GM21367 (cell line): Measurements from ENCODE around the gene RBM47.
"Not testable (repeated sequence)": the region's sequence is repeated elsewhere in the genome, so short reads cannot be mapped to it uniquely, and the experiment has no call there.

Experiments
- ATAC-seq: cut with Tn5 transposase; IDR thresholded peaks from one replicate; pipeline ENCODE4 v1.9.1; 2021; ENCODE audit not compliant: unreplicated experiment

RBM47 gene

GRCh38 chr4:40564815-40565483 is 64.7 kb downstream of the RBM47 start:
- no peak for ATAC-seq

- ATAC-seq = no peak
Measured at GRCh38 chr4:40564004-40564403, 65.7 kb downstream of the RBM47 start.

- ATAC-seq = no peak
Measured at GRCh38 chr4:40563401-40563800, 66.3 kb downstream of the RBM47 start.

GRCh38 chr4:40562681-40563080 is 67.0 kb downstream of the RBM47 start:
- ATAC-seq = no peak

GRCh38 chr4:40562208-40562607 is 67.5 kb downstream of the RBM47 start:
- no peak for ATAC-seq

- not testable (repeated sequence) for ATAC-seq
Measured at GRCh38 chr4:40561543-40562177, 68.0 kb downstream of the RBM47 start.

GRCh38 chr4:40559585-40560465 is 69.8 kb downstream of the RBM47 start:
- peak; percentile 54 for ATAC-seq

- no peak for ATAC-seq
Measured at GRCh38 chr4:40557736-40558135, 71.9 kb downstream of the RBM47 start.

- ATAC-seq = no peak
Measured at GRCh38 chr4:40555176-40555900, 74.3 kb downstream of the RBM47 start.

GRCh38 chr4:40554641-40555040 is 75.0 kb downstream of the RBM47 start:
- not testable (repeated sequence) for ATAC-seq

- no peak for ATAC-seq
Measured at GRCh38 chr4:40553995-40554394, 75.7 kb downstream of the RBM47 start.

GRCh38 chr4:40552536-40552935 is 77.1 kb downstream of the RBM47 start:
- no peak for ATAC-seq

- not testable (repeated sequence) for ATAC-seq
Measured at GRCh38 chr4:40551568-40552136, 78.0 kb downstream of the RBM47 start.

- peak; percentile 63 for ATAC-seq
Measured at GRCh38 chr4:40550948-40551462, 78.7 kb downstream of the RBM47 start.

- no peak for ATAC-seq
Measured at GRCh38 chr4:40550196-40550595, 79.5 kb downstream of the RBM47 start.

- ATAC-seq = no peak
Measured at GRCh38 chr4:40548256-40548655, 81.4 kb downstream of the RBM47 start.

- ATAC-seq = no peak
Measured at GRCh38 chr4:40547789-40548132, 81.9 kb downstream of the RBM47 start.

GRCh38 chr4:40546969-40547788 is 82.5 kb downstream of the RBM47 start:
- no peak for ATAC-seq

GRCh38 chr4:40546506-40546905 is 83.2 kb downstream of the RBM47 start:
- no peak for ATAC-seq

GRCh38 chr4:40545487-40545886 is 84.2 kb downstream of the RBM47 start:
- not testable (repeated sequence) for ATAC-seq
